Nephron progenitor cell (in vitro differentiated cells): ENCODE measurements around the gene CARMIL1.

Experiments used
- DNase-seq: peaks from one replicate; pipeline ENCODE4 v3.0.0; 2021
- H3K27ac Mint-ChIP-seq: 2 replicates; pipeline ENCODE4 v1.8.0; 2021; ENCODE audit warnings: mild to moderate bottlenecking, moderate library complexity, mixed read lengths
- H3K27me3 Mint-ChIP-seq: 2 replicates; pipeline ENCODE4 v1.8.0; 2021; ENCODE audit warnings: mild to moderate bottlenecking, low read depth, mixed read lengths; ENCODE audit not compliant: poor library complexity
- H3K36me3 Mint-ChIP-seq: 2 replicates; pipeline ENCODE4 v1.8.0; 2021; ENCODE audit warnings: low read depth, mixed read lengths
- H3K4me1 Mint-ChIP-seq: 2 replicates; pipeline ENCODE4 v1.8.0; 2021; ENCODE audit warnings: mixed read lengths
- H3K4me3 Mint-ChIP-seq: 2 replicates; pipeline ENCODE4 v1.8.0; 2021; ENCODE audit warnings: mild to moderate bottlenecking, moderate library complexity, mixed read lengths
- H3K9me3 Mint-ChIP-seq: 2 replicates; pipeline ENCODE4 v1.8.0; 2021; ENCODE audit warnings: mild to moderate bottlenecking, moderate library complexity, mixed read lengths
- CTCF ChIP-seq: fragments of 200-600 bp; sonication (generic); IDR thresholded peaks from 2 replicates; pipeline ENCODE4 v1.5.0; 2021; ENCODE audit warnings: antibody characterized with exemption

CARMIL1 gene

GRCh38 chr6:25351485-25351884 is 72.3 kb downstream of the CARMIL1 start:
- DNase-seq = no peak
- H3K9me3 Mint-ChIP-seq = no peaks in the 10 kb centered on the region
- no peak for TF ChIP-seq CTCF
- no peak overlapping the region for H3K4me3 Mint-ChIP-seq
- H3K36me3 Mint-ChIP-seq = no peaks in the 10 kb centered on the region
- H3K4me1 Mint-ChIP-seq = peaks cover 12% of the 10 kb centered on the region
- peaks cover 5% of the 10 kb centered on the region for H3K27me3 Mint-ChIP-seq
- no peak overlapping the region for H3K27ac Mint-ChIP-seq

- H3K9me3 Mint-ChIP-seq = no peaks in the 10 kb centered on the region
- DNase-seq = no peak
- no peak for TF ChIP-seq CTCF
- H3K4me1 Mint-ChIP-seq = peaks cover 12% of the 10 kb centered on the region
- no peak overlapping the region for H3K27ac Mint-ChIP-seq
- H3K36me3 Mint-ChIP-seq = no peaks in the 10 kb centered on the region
- H3K27me3 Mint-ChIP-seq = peaks cover 5% of the 10 kb centered on the region
- no peak overlapping the region for H3K4me3 Mint-ChIP-seq
Observed at GRCh38 chr6:25352285-25352684, 73.1 kb downstream of the CARMIL1 start.

GRCh38 chr6:25354078-25354932 is 75.1 kb downstream of the CARMIL1 start:
- no peak for DNase-seq
- no peak overlapping the region for H3K27ac Mint-ChIP-seq
- H3K4me1 Mint-ChIP-seq = peaks cover 17% of the 10 kb centered on the region
- H3K36me3 Mint-ChIP-seq = no peaks in the 10 kb centered on the region
- H3K27me3 Mint-ChIP-seq = peaks cover 5% of the 10 kb centered on the region
- TF ChIP-seq CTCF = no peak
- no peaks in the 10 kb centered on the region for H3K9me3 Mint-ChIP-seq
- no peak overlapping the region for H3K4me3 Mint-ChIP-seq

GRCh38 chr6:25359191-25359861 is 80.2 kb downstream of the CARMIL1 start:
- Mint-ChIP-seq H3K36me3 (no peaks in the 10 kb centered on the region), H3K4me1 (peaks cover 20% of the 10 kb centered on the region), H3K9me3 (no peaks in the 10 kb centered on the region), H3K4me3 (no peak overlapping the region), H3K27me3 (peaks cover 5% of the 10 kb centered on the region), H3K27ac (peak overlapping the region; percentile 77)
- no peak for TF ChIP-seq CTCF
- no peak for DNase-seq

GRCh38 chr6:25359891-25360290 is 80.7 kb downstream of the CARMIL1 start:
- Mint-ChIP-seq H3K9me3 (no peaks in the 10 kb centered on the region), H3K4me1 (peaks cover 15% of the 10 kb centered on the region), H3K36me3 (no peaks in the 10 kb centered on the region), H3K4me3 (no peak overlapping the region), H3K27ac (no peak overlapping the region), H3K27me3 (peaks cover 5% of the 10 kb centered on the region)
- TF ChIP-seq CTCF = no peak
- no peak for DNase-seq
